B cell (primary cell): Measurements from ENCODE around the gene NPC1. TPM values are rescaled to one million over a fixed set of nuclear protein-coding genes. Genes with fewer than 3 reads are reported as not detected.
A peak's percentile ranks its signal among the peaks of the same experiment; 100 is the strongest.

Experiments
- ATAC-seq: fragments of 200-7000 bp; cut with Tn5 transposase; one replicate; pipeline ENCODE4 v1.10.0; 2021; ENCODE audit warnings: low read depth, mild to moderate bottlenecking, moderate number of reproducible peaks, moderate library complexity
- CTCF ChIA-PET: fragments of 350-600 bp; sonication (Branson Sonifier 250); formaldehyde crosslinking; loops from one replicate; lab custom pipeline; 2021; ENCODE audit warnings: antibody characterized with exemption, inconsistent platforms; lab: Charles Lee
- POLR2A ChIA-PET: fragments of 350-600 bp; sonication (Branson Sonifier 250); formaldehyde crosslinking; loops from one replicate; lab custom pipeline; 2021; ENCODE audit warnings: antibody characterized with exemption; lab: Charles Lee
- DNase-seq: peaks from one replicate; pipeline ENCODE4 v3.0.0; 2013
- H2AFZ ChIP-seq: 2 replicates; pipeline ENCODE4 v1.6.1; 2012; ENCODE audit warnings: mild to moderate bottlenecking, low read depth, low read length; ENCODE audit not compliant: insufficient read depth, poor library complexity, severe bottlenecking
- H3K27ac ChIP-seq, 2 donors: 1 replicate in 1 of 2; 2 replicates in 1 of 2; pipeline ENCODE4 v1.5.1; 2012 to 2013; ENCODE audit warnings: low read length in 2 of 2, mild to moderate bottlenecking in 2 of 2, moderate library complexity in 1 of 2
- H3K27me3 ChIP-seq, 4 experiments: fragments of 200-600 bp in 1 of 4; sonication (generic) in 1 of 4; replicated peaks in 1 of 4; 1 replicate in 2 of 4; 2 replicates in 2 of 4; pipeline versions ENCODE4 v1.6.1 to v1.7.0; 2013 to 2016; ENCODE audit warnings: low read length in 3 of 4, mild to moderate bottlenecking in 2 of 4, mixed read lengths in 1 of 4, moderate library complexity in 1 of 4; ENCODE audit not compliant: insufficient read depth in 4 of 4, control insufficient read depth in 3 of 4; ENCODE audit errors: control extremely low read depth in 1 of 4
- H3K36me3 ChIP-seq, 2 experiments: replicated peaks in 1 of 2; 1 replicate in 1 of 2; 2 replicates in 1 of 2; pipeline versions ENCODE4 v1.6.1 to v1.7.1; 2013; ENCODE audit warnings: low read length in 1 of 2; ENCODE audit not compliant: insufficient read depth in 2 of 2, control insufficient read depth in 1 of 2; ENCODE audit errors: control extremely low read depth in 1 of 2, extremely low read depth in 1 of 2
- H3K4me1 ChIP-seq, 2 donors: fragments of 200-600 bp in 1 of 2; sonication (generic) in 1 of 2; 1 replicate in 1 of 2; 2 replicates in 1 of 2; pipeline versions ENCODE4 v1.5.1 to v1.6.1; 2013 to 2017; ENCODE audit warnings: low read length in 2 of 2; ENCODE audit not compliant: control insufficient read depth in 2 of 2, insufficient read depth in 2 of 2
- H3K4me2 ChIP-seq: replicated peaks from 2 replicates; pipeline ENCODE3; 2012; ENCODE audit warnings: mild to moderate bottlenecking, low read depth, low read length; ENCODE audit not compliant: poor library complexity, severe bottlenecking
- H3K4me3 ChIP-seq, 5 experiments: fragments of 200-600 bp in 1 of 5; sonication (generic) in 1 of 5; 1 replicate in 3 of 5; 2 replicates in 2 of 5; pipeline versions ENCODE4 v1.5.1 to v1.7.0; 2011 to 2016; ENCODE audit warnings: low read length in 4 of 5, mild to moderate bottlenecking in 4 of 5, low read depth in 2 of 5, control low read depth in 1 of 5, moderate library complexity in 1 of 5; ENCODE audit not compliant: insufficient read depth in 1 of 5; ENCODE audit errors: control extremely low read depth in 1 of 5, extremely low read depth in 1 of 5
- H3K79me2 ChIP-seq: fragments of 200-600 bp; sonication (generic); one replicate; pipeline ENCODE4 v1.6.0; 2016; ENCODE audit warnings: low read length; ENCODE audit not compliant: control insufficient read depth, insufficient read depth
- H3K9ac ChIP-seq: fragments of 200-600 bp; sonication (generic); 2 replicates; pipeline ENCODE4 v1.6.1; 2017; ENCODE audit warnings: mild to moderate bottlenecking, low read length, moderate library complexity
- H3K9me3 ChIP-seq, 3 donors: one replicate each; pipeline versions ENCODE4 v1.6.1 to v1.7.1; 2013; ENCODE audit warnings: low read length in 2 of 3; ENCODE audit not compliant: control insufficient read depth in 2 of 3, insufficient read depth in 1 of 3; ENCODE audit errors: control extremely low read depth in 1 of 3
- H4K20me1 ChIP-seq: 2 replicates; pipeline ENCODE4 v1.6.0; 2012; ENCODE audit warnings: mild to moderate bottlenecking, low read length; ENCODE audit not compliant: insufficient read depth, control insufficient read depth, poor library complexity, severe bottlenecking
- H3K27ac Mint-ChIP-seq: one replicate; pipeline ENCODE4 v1.8.0; 2021; ENCODE audit warnings: mixed read lengths
- H3K27me3 Mint-ChIP-seq: one replicate; pipeline ENCODE4 v1.8.0; 2021; ENCODE audit warnings: mixed read lengths
- H3K4me1 Mint-ChIP-seq: one replicate; pipeline ENCODE4 v1.8.0; 2021; ENCODE audit warnings: mixed read lengths
- H3K4me3 Mint-ChIP-seq: one replicate; pipeline ENCODE4 v1.8.0; 2021; ENCODE audit warnings: mixed read lengths
- H3K9me3 Mint-ChIP-seq: one replicate; pipeline ENCODE4 v1.8.0; 2022; ENCODE audit warnings: mixed read lengths; ENCODE audit not compliant: insufficient read depth
- CTCF ChIP-seq: fragments of 200-600 bp; IDR thresholded peaks from one replicate; pipeline ENCODE4 v1.8.0; 2022; ENCODE audit warnings: antibody characterized with exemption, mild to moderate bottlenecking
- EZH2 ChIP-seq: IDR thresholded peaks from 2 replicates; pipeline ENCODE4 v1.6.1; 2012; ENCODE audit warnings: borderline replicate concordance, low read depth, mild to moderate bottlenecking, moderate library complexity, low read length; ENCODE audit not compliant: insufficient read depth, poor library complexity, severe bottlenecking
- WGBS: methylation state at CpG from one replicate; pipeline ENCODE4 v1.1.5; 2013; ENCODE audit warnings: missing lambda C conversion rate; ENCODE audit not compliant: insufficient coverage; 5-methylcytosine and 5-hydroxymethylcytosine counted together
- intact Hi-C: fragments of 100-400 bp; cut with micrococcal nuclease; formaldehyde crosslinking; loops from one replicate; pipeline ENCODE4 v1.10.0; 2022
- polyA plus RNA-seq: library from polyadenylated mRNA; depleted of rRNA; stranded (reverse); fragments of >200 nt; gene quantifications from 2 replicates; pipeline ENCODE4 v1.2.3, GENCODE V29; 2012
- total RNA-seq, 2 donors: library from RNA; stranded (reverse); fragments of 120-200 nt in 1 of 2; gene quantifications; 1 replicate in 1 of 2; 2 replicates in 1 of 2; pipeline versions ENCODE4 v1.2.3 to v1.2.4, GENCODE V29; 2013 to 2022

The NPC1 gene
- total and polyA plus RNA-seq, 2 donors (not counting 1 experiment from before 2014, with no cell fraction given): 17.5 to 44.4 TPM

- Histone ChIP-seq H3K4me2 (peak overlapping the region; percentile 87), H3K27me3 (no peaks in the 10 kb centered on the region), H3K79me2 (peaks cover 83% of the 10 kb centered on the region), H4K20me1 (peaks cover 31% of the 10 kb centered on the region), H3K9me3 (no peaks in the 10 kb centered on the region), H3K4me1 (peaks cover 62 to 78% of the 10 kb centered on the region in 2 donors), H3K27ac (peak overlapping the region; percentile 93 to 95), H3K36me3 (peaks cover 0 to 20% of the 10 kb centered on the region in 2 experiments), H3K4me3 (peak overlapping the region; percentile 46 to 98 (median 73)), H2AFZ (peak overlapping the region; percentile 89), H3K9ac (peak overlapping the region; percentile 93)
- Mint-ChIP-seq H3K27ac (peak overlapping the region; percentile 94), H3K4me1 (peaks cover 75% of the 10 kb centered on the region), H3K9me3 (no peaks in the 10 kb centered on the region), H3K4me3 (peak overlapping the region; percentile 94), H3K27me3 (no peaks in the 10 kb centered on the region)
- intact Hi-C loops: loop anchor here (1.0 to 10.0 kb wide), 10 partner anchors 15 to 569 kb away; partner anchors contain the start of genes NPC1, RBBP8 and RIOK3
- 43% methylated on average over 6 of the region's 6 CpGs for WGBS
- ATAC-seq (no peak), DNase-seq (no peak)
- ChIA-PET POLR2A (interaction anchor here (1.1 to 2.8 kb wide), 5 partner anchors 12 to 50 kb away, joined by 3 to 16 read pairs (median 3); partner anchors contain the start of gene RIOK3), CTCF (interaction anchor here (1.4 to 2.7 kb wide), 5 partner anchors 14 to 91 kb away, joined by 4 to 11 read pairs (median 6); no protein-coding TSS in a partner anchor)
- TF ChIP-seq EZH2: no peak
- TF ChIP-seq CTCF: no peak
Measured at GRCh38 chr18:23502516-23503037, 83.7 kb downstream of the NPC1 start.

- H3K27ac Mint-ChIP-seq: peak overlapping the region; percentile 78
- TF ChIP-seq CTCF (no peak), EZH2 (no peak)
- peaks cover 74% of the 10 kb centered on the region for H3K4me1 Mint-ChIP-seq
- Histone ChIP-seq H3K9ac (no peak overlapping the region), H3K9me3 (no peaks in the 10 kb centered on the region), H3K36me3 (peaks cover 0 to 11% of the 10 kb centered on the region in 2 experiments), H4K20me1 (peaks cover 22% of the 10 kb centered on the region), H3K27ac (peak overlapping the region; percentile 4 to 95), H3K4me2 (peak overlapping the region; percentile 20), H3K79me2 (peaks cover 80% of the 10 kb centered on the region), H3K4me3 (no peak overlapping the region), H2AFZ (no peak overlapping the region), H3K27me3 (no peaks in the 10 kb centered on the region), H3K4me1 (peaks cover 68 to 83% of the 10 kb centered on the region in 2 donors)
- whole genome bisulfite sequencing: no CpG with 5 or more reads among the region's 6 CpGs
- no peak for ATAC-seq
- intact Hi-C loops: loop anchor here (2.0 to 10.0 kb wide), 4 partner anchors 147 to 509 kb away; no protein-coding TSS in a partner anchor
- no peak for DNase-seq
- H3K9me3 Mint-ChIP-seq: no peaks in the 10 kb centered on the region
- ChIA-PET POLR2A (interaction anchor here (2.8 kb wide), 1 partner anchor 13 kb away, joined by 16 read pairs; no protein-coding TSS in a partner anchor), CTCF (interaction anchor here (1.2 to 2.7 kb wide), 6 partner anchors 13 to 90 kb away, joined by 4 to 11 read pairs (median 6); no protein-coding TSS in a partner anchor)
- peak overlapping the region; percentile 56 for H3K4me3 Mint-ChIP-seq
- H3K27me3 Mint-ChIP-seq: no peaks in the 10 kb centered on the region
Measured at GRCh38 chr18:23501626-23502025, 84.7 kb downstream of the NPC1 start.
